Stimulated activated CD4-positive, alpha-beta T cell treated with anti-CD3 and anti-CD28 coated beads, TNF-alpha, amount 100 ng/mL, for 48 hours (primary cell): ENCODE measurements around the gene TEAD4.

ENCODE experiments used
- DNase-seq, 3 donors: peaks; one replicate each; pipeline ENCODE4 v3.0.0-alpha.2; 2020; ENCODE audit warnings: low read depth in 3 of 3

Gene TEAD4

GRCh38 chr12:3081091-3081490, 121.9 kb downstream of the TEAD4 start:
- no peak for DNase-seq

- no peak for DNase-seq
Observed at GRCh38 chr12:3081886-3082285, 122.7 kb downstream of the TEAD4 start.

- DNase-seq: no peak
Observed at GRCh38 chr12:3083241-3083920, 124.2 kb downstream of the TEAD4 start.

GRCh38 chr12:3083921-3084347, 124.7 kb downstream of the TEAD4 start:
- DNase-seq: no peak

- no peak for DNase-seq
Observed at GRCh38 chr12:3084742-3085141, 125.5 kb downstream of the TEAD4 start.

- no peak for DNase-seq
Observed at GRCh38 chr12:3085341-3086139, 126.3 kb downstream of the TEAD4 start.

- DNase-seq: no peak
Observed at GRCh38 chr12:3086211-3086610, 127.0 kb downstream of the TEAD4 start.

GRCh38 chr12:3086729-3087323, 127.6 kb downstream of the TEAD4 start:
- DNase-seq: no peak

- no peak for DNase-seq
Observed at GRCh38 chr12:3087758-3088650, 128.8 kb downstream of the TEAD4 start.

GRCh38 chr12:3089588-3089987, 130.4 kb downstream of the TEAD4 start:
- DNase-seq: no peak
